Middle frontal gyrus (tissue), 1 donor: ENCODE results near the gene SLC25A11.

ENCODE experiments used
- DNase-seq: peaks from one replicate; pipeline ENCODE4 v3.0.0-alpha.2; 2015; ENCODE audit warnings: low spot score; ENCODE audit errors: extremely low spot score

The SLC25A11 gene, protein sequence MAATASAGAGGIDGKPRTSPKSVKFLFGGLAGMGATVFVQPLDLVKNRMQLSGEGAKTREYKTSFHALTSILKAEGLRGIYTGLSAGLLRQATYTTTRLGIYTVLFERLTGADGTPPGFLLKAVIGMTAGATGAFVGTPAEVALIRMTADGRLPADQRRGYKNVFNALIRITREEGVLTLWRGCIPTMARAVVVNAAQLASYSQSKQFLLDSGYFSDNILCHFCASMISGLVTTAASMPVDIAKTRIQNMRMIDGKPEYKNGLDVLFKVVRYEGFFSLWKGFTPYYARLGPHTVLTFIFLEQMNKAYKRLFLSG

DNA sequence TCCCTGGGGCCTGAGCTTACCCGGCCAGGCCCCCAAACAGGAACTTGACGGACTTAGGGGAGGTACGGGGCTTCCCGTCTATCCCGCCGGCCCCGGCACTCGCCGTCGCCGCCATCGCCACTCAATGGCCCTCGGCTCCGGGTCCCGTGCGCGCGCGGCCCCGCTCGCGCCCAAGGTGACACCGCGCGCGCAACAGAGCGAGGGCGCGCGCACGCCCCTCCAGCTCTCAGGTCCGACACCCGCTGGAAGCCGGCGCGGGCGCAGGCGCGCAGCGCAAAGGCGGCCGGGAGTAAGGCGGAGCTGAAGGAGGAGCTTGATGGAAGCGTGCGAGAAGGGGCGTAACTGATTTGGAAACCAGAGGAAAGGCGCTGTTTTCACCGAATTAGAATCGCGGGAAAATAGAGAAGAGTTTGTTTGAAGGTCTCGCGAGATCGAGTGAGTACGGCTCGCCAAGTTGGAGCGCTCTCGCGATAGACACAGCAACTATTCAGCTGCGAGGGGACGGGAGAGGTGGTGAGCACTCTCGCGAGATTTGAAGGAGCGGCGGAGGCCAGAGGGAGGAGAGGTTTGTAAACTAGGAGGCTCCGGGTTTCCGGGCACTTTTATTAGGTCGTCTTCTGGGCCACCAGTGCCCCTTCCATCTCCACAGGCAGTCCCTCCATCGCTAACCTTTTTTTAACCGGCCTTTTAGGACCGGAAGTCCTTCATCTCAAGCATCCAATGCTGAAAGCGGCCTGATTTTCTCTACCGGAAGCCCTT, at the start of gene SLC25A11, which contains the start of gene RNF167:
Gene SLC25A11 (minus strand): TSS at position 251 of the 759 bp plus-strand sequence. CDS start 136 bp downstream, at position 115.
Gene RNF167 (plus strand): TSS at position 473 of the 759 bp plus-strand sequence. CDS start 642 bp downstream, outside the sequence.
- peak; percentile 99 for DNase-seq

GRCh38 chr17:4987767-4988567, 48.1 kb upstream of the SLC25A11 start:
- no peak for DNase-seq

DNA sequence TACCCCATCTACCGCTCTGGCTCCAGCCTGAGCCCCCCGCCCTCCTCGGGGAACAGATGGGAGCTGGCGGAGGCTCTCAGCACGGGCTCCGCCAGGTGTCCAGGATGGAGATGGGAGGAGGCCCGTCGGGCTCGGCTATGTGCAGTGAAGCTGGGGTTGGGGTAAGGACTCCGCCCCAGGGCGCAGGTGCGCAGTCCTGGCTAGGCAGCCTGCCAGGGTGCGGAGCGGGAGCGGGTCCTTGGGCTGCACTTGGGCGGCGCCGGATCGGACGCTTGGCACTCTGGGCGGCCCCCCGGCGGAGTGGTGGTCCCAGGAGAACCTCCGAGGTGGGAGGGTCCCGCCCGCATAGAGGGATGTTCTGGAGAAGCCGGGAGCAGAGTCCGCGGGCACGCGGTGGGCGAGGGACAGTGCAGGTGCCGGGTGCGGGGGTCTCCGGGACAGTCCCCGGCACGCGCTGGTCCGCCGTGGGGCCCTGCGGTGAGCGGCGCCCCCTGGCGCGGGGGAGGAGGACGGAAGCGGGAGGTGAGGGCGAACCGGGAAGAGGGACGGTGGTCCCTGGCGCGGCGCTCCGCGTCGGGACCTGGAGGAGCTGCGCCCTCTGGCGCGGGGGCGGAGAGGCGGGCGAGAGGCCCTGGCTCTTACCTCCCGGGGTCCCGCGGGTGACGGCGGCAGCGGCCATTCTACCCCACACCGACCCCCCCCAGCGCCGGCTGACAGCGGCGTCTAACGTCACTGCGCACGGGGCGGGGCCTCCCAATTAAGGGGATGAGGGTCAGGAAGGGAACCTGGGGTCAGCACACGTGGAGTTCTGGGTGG, 47.3 kb upstream of the SLC25A11 start, which contains the start of gene CAMTA2:
Gene CAMTA2 (minus strand): TSS at position 725 of the 816 bp plus-strand sequence. CDS start 1,453 bp downstream, outside the sequence.
- DNase-seq, result peak; percentile 73

DNA sequence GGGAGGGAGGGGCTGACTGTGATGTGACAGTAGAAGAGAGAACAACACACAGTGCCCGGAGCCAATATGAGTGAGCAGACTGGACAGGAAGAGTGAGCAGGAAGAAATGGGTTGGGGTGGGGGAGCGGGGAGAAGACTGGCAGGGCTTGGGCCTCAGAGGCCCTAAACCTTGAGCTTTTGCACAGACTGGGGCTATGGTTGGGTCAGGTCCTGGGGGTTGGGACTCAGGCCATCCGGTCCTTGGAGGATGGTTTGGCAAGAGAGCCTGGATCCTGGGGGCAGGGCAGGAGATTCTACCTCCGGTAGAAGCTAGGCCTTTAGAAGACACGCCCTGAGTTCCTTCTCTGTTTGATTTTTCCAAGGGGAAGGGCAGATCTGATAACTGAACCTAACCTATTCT, 46.6 kb upstream of the SLC25A11 start:
- DNase-seq, result no peak

DNA sequence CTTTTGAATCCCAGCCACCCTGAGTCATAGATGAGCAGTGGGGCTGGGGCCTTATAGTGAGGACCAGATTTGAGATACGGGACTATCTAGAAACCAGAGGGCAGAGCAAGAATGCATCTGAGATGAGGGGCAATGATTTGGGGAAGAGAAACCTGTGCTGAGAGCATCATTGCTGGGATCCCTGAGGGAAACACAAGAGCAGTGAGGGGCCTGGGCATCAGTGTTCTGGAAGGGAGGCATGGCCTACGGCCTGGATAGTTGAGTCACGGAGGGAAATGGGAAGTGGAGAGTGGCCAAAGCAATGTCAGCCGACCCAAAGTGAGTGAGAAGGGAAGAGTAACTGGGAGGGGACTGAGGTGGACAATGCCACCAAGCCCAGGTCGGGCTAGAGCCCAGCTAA, 42.5 kb upstream of the SLC25A11 start:
- no peak for DNase-seq

DNA sequence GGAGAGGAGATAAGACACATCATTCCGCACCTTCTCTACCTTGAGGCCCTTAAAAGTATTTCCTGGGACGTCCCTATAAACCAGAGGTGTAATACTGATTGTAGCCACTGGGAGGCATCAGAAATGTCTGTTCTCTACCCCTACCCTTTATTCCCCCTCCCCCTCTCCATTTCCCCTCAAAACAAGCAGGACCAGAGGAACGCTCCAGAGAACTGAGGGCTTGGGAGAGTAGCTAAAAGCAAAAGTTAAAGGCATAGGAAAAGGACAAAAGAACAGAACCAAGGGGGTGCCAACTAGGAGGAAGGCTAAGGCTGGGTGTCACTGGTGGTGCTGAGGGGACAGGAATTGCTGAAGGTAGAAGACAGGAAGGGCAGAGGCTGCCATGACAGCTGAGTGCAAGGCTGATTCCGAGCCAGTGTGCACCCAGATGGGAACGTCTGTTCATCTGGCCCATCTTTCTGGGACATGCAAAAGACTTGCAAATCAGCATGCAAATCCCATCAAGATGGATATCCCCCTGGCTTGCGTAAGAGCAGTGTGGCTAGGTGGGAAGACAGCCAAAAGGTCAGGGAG, 40.9 kb upstream of the SLC25A11 start:
- DNase-seq, result no peak

- no peak for DNase-seq
Observed at GRCh38 chr17:4978726-4979125, 38.9 kb upstream of the SLC25A11 start.

DNA sequence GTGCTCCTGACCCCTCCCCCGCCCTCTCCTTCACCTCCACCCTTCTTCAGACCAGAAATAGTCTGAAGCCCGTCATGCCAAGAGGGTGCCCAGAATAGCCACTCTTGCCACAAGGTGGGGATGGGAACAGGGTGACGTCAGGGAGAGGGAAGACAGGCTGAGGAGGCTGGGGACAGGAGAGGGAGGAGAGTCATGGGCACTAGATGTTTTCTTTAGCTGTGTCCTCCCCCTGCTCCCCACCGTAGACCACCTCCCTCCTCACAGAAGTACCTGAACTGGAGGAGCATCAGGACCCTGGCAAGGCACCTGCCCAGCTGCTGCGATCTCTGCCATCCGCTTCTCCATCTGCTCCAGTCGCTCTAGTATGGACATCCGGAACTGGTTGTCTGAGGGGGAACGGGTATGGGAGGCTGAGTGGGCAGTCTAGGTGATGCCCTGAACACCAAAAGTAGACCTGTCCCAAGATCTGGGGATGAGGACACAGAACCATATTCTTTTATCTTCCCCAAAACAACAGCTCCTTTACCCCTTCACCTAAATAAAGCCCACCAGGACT, 34.3 kb upstream of the SLC25A11 start:
- DNase-seq, result no peak

DNA sequence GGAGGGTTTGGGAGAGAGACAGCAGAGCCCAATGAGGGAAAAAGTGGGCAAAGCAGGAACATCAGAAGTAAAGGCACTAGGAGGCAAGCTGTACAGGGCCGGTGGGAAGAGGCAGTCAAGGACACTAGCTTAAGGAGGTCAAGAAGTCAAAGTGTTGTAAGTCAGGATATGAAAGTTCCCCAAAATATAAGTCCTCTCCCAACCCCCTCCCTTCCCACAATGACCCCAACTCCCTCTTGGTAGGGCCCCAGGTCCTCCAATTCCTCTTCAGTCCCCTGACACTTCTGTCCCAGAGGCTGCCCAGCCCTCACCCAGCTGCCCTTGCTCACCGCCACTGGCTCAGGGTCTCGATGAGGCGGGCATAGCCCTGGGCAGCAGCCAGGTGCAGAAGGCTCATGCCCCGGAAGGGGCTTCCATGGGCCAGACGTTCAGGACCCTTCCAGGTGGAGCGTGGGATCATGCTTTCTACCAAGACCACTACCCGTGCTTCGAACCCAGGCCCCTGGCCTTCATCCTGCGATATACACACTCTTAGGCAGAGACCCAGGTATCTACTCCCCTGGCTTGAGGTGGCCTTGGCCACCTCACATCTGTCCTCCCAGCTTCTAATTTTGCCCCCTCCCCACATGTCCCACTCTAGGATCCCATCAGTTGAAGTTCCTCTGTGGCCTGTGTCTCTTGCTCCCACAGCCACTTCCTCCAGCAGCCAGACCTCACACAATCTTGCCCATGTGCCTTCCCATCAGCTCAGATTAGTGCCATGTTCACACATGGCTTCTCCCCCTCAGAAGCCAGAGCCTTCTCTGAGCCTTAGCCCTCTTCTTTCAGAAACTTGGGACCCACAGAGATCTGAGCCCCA, 33.6 kb upstream of the SLC25A11 start:
- DNase-seq, result no peak

- DNase-seq, result no peak
Observed at GRCh38 chr17:4972752-4973151, 32.9 kb upstream of the SLC25A11 start.

DNA sequence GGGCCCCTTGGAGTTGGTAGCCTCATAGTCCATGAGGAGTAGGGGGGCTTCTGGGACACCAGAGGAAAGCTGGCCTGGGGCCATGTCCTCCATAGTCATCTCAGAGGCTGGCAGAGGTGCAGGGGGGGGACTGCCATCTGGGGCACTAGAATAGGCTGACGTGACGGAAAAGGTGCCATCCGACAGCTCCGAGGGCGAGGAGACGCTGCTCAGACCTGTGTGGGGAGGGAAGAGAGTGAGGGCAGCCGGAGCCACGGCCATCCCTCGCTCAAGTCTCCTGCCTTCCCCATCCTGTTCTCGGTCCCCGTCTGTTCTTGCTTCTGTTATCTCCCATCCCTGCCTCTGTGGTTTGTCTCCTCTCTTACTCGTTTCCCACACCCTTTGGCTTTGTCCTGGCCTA, 32.5 kb upstream of the SLC25A11 start:
- DNase-seq, result no peak

GRCh38 chr17:4971826-4972225, 32.0 kb upstream of the SLC25A11 start:
- DNase-seq, result no peak

- DNase-seq, result no peak
Observed at GRCh38 chr17:4970273-4970672, 30.4 kb upstream of the SLC25A11 start.

DNA sequence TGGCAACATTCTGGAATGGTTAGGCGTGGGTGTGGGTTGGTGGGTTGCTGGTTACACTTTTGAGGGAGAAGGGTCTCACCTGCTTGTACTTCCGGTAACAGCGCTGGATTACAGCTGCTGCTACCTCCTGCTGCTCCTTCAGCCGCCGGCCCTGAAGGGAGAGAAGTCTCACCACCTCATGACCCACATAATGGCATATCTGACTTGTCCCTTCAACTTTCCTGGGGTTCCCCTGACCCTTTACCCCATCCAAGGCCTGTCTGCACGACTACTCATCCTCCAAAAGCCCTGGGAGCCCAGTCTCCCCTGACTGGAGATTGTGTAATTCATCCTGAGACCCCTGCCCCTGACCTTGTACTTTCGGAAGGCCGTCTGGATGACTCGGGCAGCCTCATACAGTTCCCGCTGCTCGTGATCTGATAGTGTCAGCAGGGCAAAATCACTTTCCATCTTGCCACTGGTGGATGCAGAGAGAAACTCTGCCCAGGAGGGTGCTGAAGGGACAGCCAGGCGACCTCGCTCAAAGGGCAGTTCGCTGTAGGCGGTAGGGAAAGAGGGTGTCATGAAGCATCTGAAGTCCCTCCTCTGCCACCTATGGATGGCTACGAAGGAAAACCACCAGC, 29.8 kb upstream of the SLC25A11 start:
- no peak for DNase-seq

DNA sequence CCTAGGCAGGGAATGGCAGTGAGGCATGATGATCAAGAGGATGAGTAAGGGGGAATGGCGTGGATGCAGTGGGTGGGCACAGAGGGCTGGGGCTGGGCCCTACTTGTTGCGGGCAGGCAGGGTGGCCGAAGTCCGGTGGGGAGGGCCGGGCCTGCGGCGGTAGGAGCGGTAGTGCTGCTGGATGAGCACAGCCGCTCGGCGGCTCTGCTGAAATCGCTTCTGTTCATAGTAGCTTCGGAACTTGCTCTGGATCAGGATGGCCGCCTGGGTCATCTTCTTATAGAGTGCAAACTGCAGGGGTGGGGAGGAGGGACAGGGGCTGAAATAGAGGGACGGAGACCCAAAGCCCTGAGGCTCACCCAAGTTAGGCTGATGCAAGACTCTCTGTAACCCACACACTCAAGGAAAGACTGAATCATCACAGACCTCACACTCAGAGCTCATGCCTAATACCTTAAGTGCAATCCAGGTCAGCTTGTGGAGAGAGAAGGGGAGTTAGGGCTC, 29.3 kb upstream of the SLC25A11 start:
- no peak for DNase-seq

DNA sequence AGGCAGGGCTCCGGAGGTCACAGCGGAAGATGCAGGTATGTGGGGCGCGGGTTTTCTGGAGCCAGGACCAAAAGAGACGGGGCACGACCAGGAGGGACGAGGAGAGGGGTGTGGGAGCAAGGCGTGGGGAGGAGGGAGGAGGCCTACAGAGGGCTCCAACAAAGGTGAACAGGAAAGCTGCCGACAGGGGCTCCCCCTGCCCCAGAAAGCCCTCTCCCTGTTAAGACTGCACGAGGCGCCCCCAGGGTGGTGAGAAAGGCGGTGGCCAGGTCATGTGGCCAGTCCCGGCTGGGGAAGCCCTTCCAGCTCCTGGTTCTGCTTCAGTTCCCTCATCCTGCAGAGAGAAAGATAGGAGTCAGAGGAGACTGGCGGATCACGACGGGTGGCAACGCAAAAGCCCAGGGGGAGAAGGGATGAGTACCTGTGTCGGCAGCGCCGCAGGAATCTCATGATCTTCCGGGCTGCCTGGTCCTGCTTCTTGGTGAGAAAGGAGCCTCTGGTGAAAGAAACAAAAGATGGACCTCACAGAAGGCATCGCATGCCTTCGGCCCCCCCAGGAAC, 28.7 kb upstream of the SLC25A11 start:
- no peak for DNase-seq

DNA sequence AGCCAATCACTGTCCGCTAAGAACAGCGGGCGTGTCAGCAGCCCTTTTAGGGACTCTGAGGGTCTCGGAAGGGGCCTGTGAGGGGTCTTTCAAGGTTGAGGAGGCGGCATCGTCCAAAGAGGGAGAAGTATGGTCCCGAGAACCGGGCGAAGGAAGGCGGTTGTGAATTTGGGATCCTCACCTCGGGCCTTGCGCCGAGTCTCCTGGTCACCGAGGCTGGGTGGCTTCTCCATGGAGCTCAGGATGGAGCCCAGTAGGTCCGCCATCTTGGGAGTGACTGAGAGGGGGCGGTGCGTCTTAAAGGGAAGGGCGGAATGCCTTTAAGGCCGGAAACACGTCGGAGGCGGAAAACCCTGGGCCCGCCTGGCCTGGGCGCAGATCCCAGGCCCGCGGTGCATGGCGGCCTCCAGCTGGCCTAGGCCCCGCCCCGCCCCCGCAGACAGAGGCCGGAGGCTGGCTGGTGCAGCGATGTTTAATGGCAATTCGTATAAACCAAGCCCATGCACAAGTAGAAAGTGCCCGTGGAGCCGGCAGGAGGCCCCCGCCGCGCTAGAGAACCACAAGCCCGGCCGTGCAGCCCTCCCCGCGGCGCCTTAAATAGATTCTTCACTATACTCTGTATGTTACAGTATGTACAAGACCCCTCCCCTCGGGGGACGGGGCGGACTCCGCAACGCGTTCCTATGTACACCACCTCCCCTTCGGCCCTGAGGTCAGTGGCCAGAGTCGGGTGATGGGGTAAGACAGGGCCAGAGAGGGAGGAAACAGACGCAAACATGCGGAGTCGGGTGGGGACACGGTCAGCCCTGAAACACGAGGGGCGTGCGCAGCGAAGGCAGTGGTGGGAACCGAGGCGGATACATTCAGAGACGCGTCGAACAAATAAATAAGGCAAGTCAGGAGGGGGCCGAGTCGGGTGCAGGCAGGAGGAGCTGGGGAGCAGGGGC, 28.0 kb upstream of the SLC25A11 start, which contains the start of gene SPAG7:
Gene SPAG7 (minus strand): TSS at position 279 of the 947 bp plus-strand sequence. CDS start 13 bp downstream, at position 266.
- DNase-seq, result peak; percentile 90
